Skin epidermis (tissue), 12 donors: Measurements from ENCODE around the gene ADRA2C.

Experiments used
- H3K27ac ChIP-seq, 21 experiments: fragments of 200-600 bp; sonication (generic) in 11 of 21; one replicate each; pipeline ENCODE4 v1.5.0; 2020; ENCODE audit warnings: mild to moderate bottlenecking in 3 of 21, inconsistent platforms in 2 of 21, moderate library complexity in 2 of 21
- H3K4me3 ChIP-seq, 7 experiments: fragments of 200-600 bp; sonication (generic) in 2 of 7; one replicate each; pipeline ENCODE4 v1.5.0; 2020; ENCODE audit warnings: inconsistent platforms in 2 of 7, mild to moderate bottlenecking in 2 of 7, moderate library complexity in 1 of 7

ADRA2C gene

GRCh38 chr4:3753726-3754412 lies 12.3 kb upstream of the ADRA2C start:
- Histone ChIP-seq H3K4me3 (no peak overlapping the region), H3K27ac (no peak overlapping the region)

GRCh38 chr4:3756343-3757059 lies 9.7 kb upstream of the ADRA2C start:
- no peak overlapping the region for H3K4me3 ChIP-seq

GRCh38 chr4:3759236-3759635 lies 6.9 kb upstream of the ADRA2C start:
- Histone ChIP-seq H3K4me3 (no peak overlapping the region), H3K27ac (no peak overlapping the region)

More at GRCh38 chr4:3756343-3757059, 9.7 kb upstream of the ADRA2C start:
- no peak overlapping the region for H3K27ac ChIP-seq

GRCh38 chr4:3760346-3760745 lies 5.8 kb upstream of the ADRA2C start:
- Histone ChIP-seq H3K27ac (no peak overlapping the region), H3K4me3 (no peak overlapping the region)

- H3K4me3 ChIP-seq = no peak overlapping the region
- no peak overlapping the region for H3K27ac ChIP-seq
Observed at GRCh38 chr4:3760841-3761240, 5.3 kb upstream of the ADRA2C start.

- no peak overlapping the region for H3K4me3 ChIP-seq
- H3K27ac ChIP-seq = no peak overlapping the region
Observed at GRCh38 chr4:3762264-3762663, 3.9 kb upstream of the ADRA2C start.

GRCh38 chr4:3762753-3763549 lies 3.2 kb upstream of the ADRA2C start:
- no peak overlapping the region for H3K4me3 ChIP-seq
- H3K27ac ChIP-seq = no peak overlapping the region

- no peak overlapping the region for H3K27ac ChIP-seq
- H3K4me3 ChIP-seq = peak overlapping the region in 1 of 7 experiments; percentile 21
Observed at GRCh38 chr4:3765271-3766035, 732 bp upstream of the ADRA2C start.

- H3K4me3 ChIP-seq = peak overlapping the region in 2 of 7 experiments; percentile 8 to 9
- H3K27ac ChIP-seq = peak overlapping the region in 1 of 21 experiments; percentile 43
Observed at GRCh38 chr4:3766785-3767569, 792 bp downstream of the ADRA2C start.

- H3K4me3 ChIP-seq = no peak overlapping the region
- H3K27ac ChIP-seq = no peak overlapping the region
Observed at GRCh38 chr4:3767570-3768288, 1.5 kb downstream of the ADRA2C start.

- no peak overlapping the region for H3K27ac ChIP-seq
- H3K4me3 ChIP-seq = no peak overlapping the region
Observed at GRCh38 chr4:3768842-3769641, 2.9 kb downstream of the ADRA2C start.

- no peak overlapping the region for H3K27ac ChIP-seq
Observed at GRCh38 chr4:3769642-3770184, 3.5 kb downstream of the ADRA2C start.

GRCh38 chr4:3770323-3771163 lies 4.4 kb downstream of the ADRA2C start:
- no peak overlapping the region for H3K4me3 ChIP-seq
- H3K27ac ChIP-seq = no peak overlapping the region

More at GRCh38 chr4:3769642-3770184, 3.5 kb downstream of the ADRA2C start:
- H3K4me3 ChIP-seq = no peak overlapping the region

GRCh38 chr4:3771164-3771809 lies 5.1 kb downstream of the ADRA2C start:
- Histone ChIP-seq H3K27ac (no peak overlapping the region), H3K4me3 (no peak overlapping the region)

GRCh38 chr4:3771939-3772495 lies 5.8 kb downstream of the ADRA2C start:
- H3K27ac ChIP-seq = no peak overlapping the region
- no peak overlapping the region for H3K4me3 ChIP-seq

- H3K4me3 ChIP-seq = no peak overlapping the region
Observed at GRCh38 chr4:3772632-3773031, 6.4 kb downstream of the ADRA2C start.

More at GRCh38 chr4:3772632-3773031, 6.4 kb downstream of the ADRA2C start:
- no peak overlapping the region for H3K27ac ChIP-seq
